Parathyroid adenoma (tissue), 2 donors: ENCODE data around the gene EHHADH.

ENCODE experiments used
- H2AFZ ChIP-seq: fragments of 300-600 bp; sonication (generic); one replicate; pipeline ENCODE4 v1.7.0; 2017; ENCODE audit warnings: antibody characterized with exemption, mild to moderate bottlenecking
- H3K27ac ChIP-seq: fragments of 300-600 bp; sonication (generic); one replicate; pipeline ENCODE4 v1.7.0; 2017
- H3K27me3 ChIP-seq: fragments of 300-600 bp; sonication (generic); one replicate; pipeline ENCODE4 v1.7.0; 2017; ENCODE audit warnings: low read length; ENCODE audit not compliant: control insufficient read depth, insufficient read depth
- H3K36me3 ChIP-seq: fragments of 300-600 bp; sonication (generic); one replicate; pipeline ENCODE4 v1.7.0; 2017; ENCODE audit warnings: low read length; ENCODE audit not compliant: control insufficient read depth, insufficient read depth
- H3K4me1 ChIP-seq: fragments of 300-600 bp; sonication (generic); one replicate; pipeline ENCODE4 v1.7.0; 2017; ENCODE audit warnings: control low read depth
- H3K4me2 ChIP-seq: fragments of 300-600 bp; sonication (generic); one replicate; pipeline ENCODE4 v1.7.0; 2017; ENCODE audit warnings: low read length
- H3K4me3 ChIP-seq: fragments of 300-600 bp; sonication (generic); one replicate; pipeline ENCODE4 v1.7.0; 2017; ENCODE audit warnings: low read depth, low read length
- H3K79me2 ChIP-seq: fragments of 300-600 bp; sonication (generic); one replicate; pipeline ENCODE4 v1.7.0; 2017; ENCODE audit warnings: control low read depth
- H3K9ac ChIP-seq: fragments of 300-600 bp; sonication (generic); one replicate; pipeline ENCODE4 v1.7.0; 2017; ENCODE audit warnings: mild to moderate bottlenecking
- H3K9me3 ChIP-seq: fragments of 300-600 bp; sonication (generic); one replicate; pipeline ENCODE4 v1.7.0; 2017; ENCODE audit warnings: low read length; ENCODE audit not compliant: control insufficient read depth
- CTCF ChIP-seq: fragments of 300-600 bp; sonication (generic); IDR thresholded peaks from one replicate; pipeline ENCODE4 v1.7.0; 2017; ENCODE audit warnings: antibody characterized with exemption, mild to moderate bottlenecking
- donor health status: primary hyperparathyroidism.

Gene EHHADH

GRCh38 chr3:185268194-185268962, 14.5 kb upstream of the EHHADH start:
- H3K4me1 ChIP-seq: peaks cover 8% of the 10 kb centered on the region
- H3K9me3 ChIP-seq: no peaks in the 10 kb centered on the region
- no peak overlapping the region for H3K27ac ChIP-seq
- no peak for TF ChIP-seq CTCF
- no peak overlapping the region for H3K4me2 ChIP-seq
- H3K4me3 ChIP-seq: no peak overlapping the region
- H2AFZ ChIP-seq: no peak overlapping the region
- H3K9ac ChIP-seq: no peak overlapping the region
- no peaks in the 10 kb centered on the region for H3K27me3 ChIP-seq
- no peaks in the 10 kb centered on the region for H3K36me3 ChIP-seq
- H3K79me2 ChIP-seq: no peaks in the 10 kb centered on the region

GRCh38 chr3:185267193-185267592, 13.3 kb upstream of the EHHADH start:
- TF ChIP-seq CTCF: no peak
- no peak overlapping the region for H2AFZ ChIP-seq
- H3K36me3 ChIP-seq: no peaks in the 10 kb centered on the region
- H3K4me1 ChIP-seq: peaks cover 8% of the 10 kb centered on the region
- H3K4me3 ChIP-seq: no peak overlapping the region
- H3K4me2 ChIP-seq: no peak overlapping the region
- H3K79me2 ChIP-seq: no peaks in the 10 kb centered on the region
- H3K27me3 ChIP-seq: no peaks in the 10 kb centered on the region
- no peak overlapping the region for H3K27ac ChIP-seq
- H3K9ac ChIP-seq: no peak overlapping the region
- H3K9me3 ChIP-seq: no peaks in the 10 kb centered on the region

GRCh38 chr3:185264849-185265553, 11.2 kb upstream of the EHHADH start:
- Histone ChIP-seq H3K79me2 (no peaks in the 10 kb centered on the region), H2AFZ (no peak overlapping the region), H3K36me3 (no peaks in the 10 kb centered on the region), H3K4me2 (no peak overlapping the region), H3K9ac (no peak overlapping the region), H3K27ac (no peak overlapping the region), H3K9me3 (no peaks in the 10 kb centered on the region), H3K27me3 (no peaks in the 10 kb centered on the region), H3K4me3 (no peak overlapping the region), H3K4me1 (peaks cover 8% of the 10 kb centered on the region)
- no peak for TF ChIP-seq CTCF

- H3K27me3 ChIP-seq: no peaks in the 10 kb centered on the region
Measured at GRCh38 chr3:185263423-185263822, 9.6 kb upstream of the EHHADH start.

More at GRCh38 chr3:185263423-185263822, 9.6 kb upstream of the EHHADH start:
- Histone ChIP-seq H3K4me3 (no peak overlapping the region), H3K9me3 (no peaks in the 10 kb centered on the region), H3K27ac (no peak overlapping the region), H2AFZ (no peak overlapping the region), H3K4me2 (no peak overlapping the region), H3K36me3 (no peaks in the 10 kb centered on the region), H3K79me2 (no peaks in the 10 kb centered on the region), H3K9ac (no peak overlapping the region), H3K4me1 (peaks cover 2% of the 10 kb centered on the region)
- TF ChIP-seq CTCF: no peak
